ENCODE data around the gene QRICH1. TPM values are rescaled to one million over a fixed set of nuclear protein-coding genes. Genes with fewer than 3 reads are reported as not detected.

Gene QRICH1
- total RNA-seq, 2 donors from 2014 or later: 59.8 to 76.0 TPM

- TF ChIP-seq, protein P1, sequence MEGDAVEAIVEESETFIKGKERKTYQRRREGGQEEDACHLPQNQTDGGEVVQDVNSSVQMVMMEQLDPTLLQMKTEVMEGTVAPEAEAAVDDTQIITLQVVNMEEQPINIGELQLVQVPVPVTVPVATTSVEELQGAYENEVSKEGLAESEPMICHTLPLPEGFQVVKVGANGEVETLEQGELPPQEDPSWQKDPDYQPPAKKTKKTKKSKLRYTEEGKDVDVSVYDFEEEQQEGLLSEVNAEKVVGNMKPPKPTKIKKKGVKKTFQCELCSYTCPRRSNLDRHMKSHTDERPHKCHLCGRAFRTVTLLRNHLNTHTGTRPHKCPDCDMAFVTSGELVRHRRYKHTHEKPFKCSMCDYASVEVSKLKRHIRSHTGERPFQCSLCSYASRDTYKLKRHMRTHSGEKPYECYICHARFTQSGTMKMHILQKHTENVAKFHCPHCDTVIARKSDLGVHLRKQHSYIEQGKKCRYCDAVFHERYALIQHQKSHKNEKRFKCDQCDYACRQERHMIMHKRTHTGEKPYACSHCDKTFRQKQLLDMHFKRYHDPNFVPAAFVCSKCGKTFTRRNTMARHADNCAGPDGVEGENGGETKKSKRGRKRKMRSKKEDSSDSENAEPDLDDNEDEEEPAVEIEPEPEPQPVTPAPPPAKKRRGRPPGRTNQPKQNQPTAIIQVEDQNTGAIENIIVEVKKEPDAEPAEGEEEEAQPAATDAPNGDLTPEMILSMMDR (IDR thresholded peaks at IDR 0.05): no peak
- Histone ChIP-seq H3K27me3 (no peaks in the 10 kb centered on the region), H3K4me3 (no peak overlapping the region), H3K4me1 (peaks cover 12% of the 10 kb centered on the region), H3K9me3 (no peaks in the 10 kb centered on the region), H3K36me3 (peaks cover 10% of the 10 kb centered on the region), H3K9ac (ENCODE audit: low read depth in 2 of 2, low read length in 2 of 2) (no peak overlapping the region), H3K27ac (no peak overlapping the region)
- intact Hi-C loops (cut with DNase I): no loop called here
- DNase-seq: no peak
Observed at GRCh38 chr3:49016414-49017228, 77.2 kb downstream of the QRICH1 start.

DNA sequence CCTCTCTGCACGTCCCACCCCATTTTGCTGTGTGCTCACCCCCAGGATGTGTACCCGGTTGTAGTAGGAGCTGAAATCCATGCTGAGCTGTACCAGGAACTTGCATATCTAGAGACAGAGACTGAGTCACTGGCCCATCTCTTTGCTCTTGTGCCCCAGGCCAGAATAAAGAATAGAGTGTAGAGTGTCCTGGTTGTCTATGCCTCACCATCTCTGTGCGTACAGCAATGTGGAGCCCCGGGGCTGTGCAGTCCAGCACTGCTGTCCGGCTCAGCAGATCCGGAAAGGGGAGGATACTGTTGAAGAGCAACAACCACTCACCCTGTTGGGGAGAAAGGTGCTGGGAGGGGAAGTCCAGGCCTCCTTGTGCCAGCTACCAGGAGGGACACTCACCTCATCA is 78.1 kb downstream of the QRICH1 start:
- Histone ChIP-seq H3K4me1 (peaks cover 12% of the 10 kb centered on the region), H3K4me3 (no peak overlapping the region), H3K27ac (no peak overlapping the region), H3K9ac (ENCODE audit: low read depth in 2 of 2, low read length in 2 of 2) (no peak overlapping the region), H3K9me3 (no peaks in the 10 kb centered on the region), H3K36me3 (peaks cover 10% of the 10 kb centered on the region), H3K27me3 (no peaks in the 10 kb centered on the region)
- TF ChIP-seq, protein P1 (IDR thresholded peaks at IDR 0.05): no peak
- intact Hi-C loops (cut with DNase I): no loop called here
- no peak for DNase-seq

DNA sequence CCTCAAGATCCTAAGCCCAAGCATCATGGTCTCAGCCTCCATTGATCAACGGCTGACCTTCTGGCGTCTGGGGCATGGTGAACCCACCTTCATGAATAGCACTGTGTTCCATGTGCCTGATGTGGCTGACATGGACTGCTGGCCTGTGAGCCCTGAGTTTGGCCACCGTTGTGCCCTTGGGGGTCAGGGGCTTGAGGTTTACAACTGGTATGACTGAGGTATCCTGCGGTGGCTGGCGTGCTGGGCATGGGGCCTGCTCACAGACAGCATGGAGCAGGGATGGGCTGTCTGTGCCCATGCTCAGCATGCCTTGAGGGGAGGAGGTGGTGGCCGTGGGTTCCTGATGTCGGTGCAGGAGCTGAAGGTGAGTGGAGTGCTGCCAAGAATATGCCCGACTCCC is 78.8 kb downstream of the QRICH1 start:
- H3K36me3 ChIP-seq: peaks cover 10% of the 10 kb centered on the region
- no peaks in the 10 kb centered on the region for H3K27me3 ChIP-seq
- H3K9me3 ChIP-seq: no peaks in the 10 kb centered on the region
- no peak overlapping the region for H3K4me3 ChIP-seq
- peaks cover 12% of the 10 kb centered on the region for H3K4me1 ChIP-seq
- no peak overlapping the region for H3K27ac ChIP-seq
- TF ChIP-seq, protein P1 (IDR thresholded peaks at IDR 0.05): no peak
- H3K9ac ChIP-seq (ENCODE audit: low read depth in 2 of 2, low read length in 2 of 2): no peak overlapping the region
- no peak for DNase-seq
- intact Hi-C loops (cut with DNase I): no loop called here

- Histone ChIP-seq H3K36me3 (peaks cover 10% of the 10 kb centered on the region), H3K4me1 (peaks cover 10% of the 10 kb centered on the region), H3K4me3 (no peak overlapping the region), H3K27ac (no peak overlapping the region), H3K9ac (ENCODE audit: low read depth in 2 of 2, low read length in 2 of 2) (no peak overlapping the region), H3K27me3 (no peaks in the 10 kb centered on the region), H3K9me3 (no peaks in the 10 kb centered on the region)
- DNase-seq: peak; percentile 61
- intact Hi-C loops (cut with DNase I): no loop called here
- TF ChIP-seq, protein P1 (IDR thresholded peaks at IDR 0.05): peak; percentile 53
Observed at GRCh38 chr3:49013738-49014660, 79.9 kb downstream of the QRICH1 start.

DNA sequence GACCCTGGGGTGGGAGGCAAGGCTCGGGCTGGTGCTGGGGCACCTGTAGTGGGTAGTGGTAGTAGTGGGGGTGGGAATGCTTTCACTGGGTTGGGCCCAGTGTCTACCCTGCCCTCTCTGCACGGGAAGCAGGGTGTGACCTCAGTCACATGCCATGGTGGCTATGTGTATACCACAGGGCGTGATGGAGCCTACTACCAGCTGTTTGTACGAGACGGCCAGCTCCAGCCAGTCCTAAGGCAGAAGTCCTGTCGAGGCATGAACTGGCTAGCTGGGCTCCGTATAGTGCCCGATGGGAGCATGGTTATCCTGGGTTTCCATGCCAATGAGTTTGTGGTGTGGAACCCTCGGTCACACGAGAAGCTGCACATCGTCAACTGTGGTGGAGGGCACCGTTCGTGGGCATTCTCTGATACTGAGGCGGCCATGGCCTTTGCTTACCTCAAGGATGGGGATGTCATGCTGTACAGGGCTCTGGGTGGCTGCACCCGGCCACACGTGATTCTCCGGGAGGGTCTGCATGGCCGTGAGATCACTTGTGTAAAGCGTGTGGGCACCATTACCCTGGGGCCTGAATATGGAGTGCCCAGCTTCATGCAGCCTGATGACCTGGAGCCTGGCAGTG is 80.6 kb downstream of the QRICH1 start:
- no peak for DNase-seq

More for the DNA sequence above, 80.6 kb downstream of the QRICH1 start:
- TF ChIP-seq, protein P1 (IDR thresholded peaks at IDR 0.05): no peak
- Histone ChIP-seq H3K27ac (no peak overlapping the region), H3K36me3 (peaks cover 10% of the 10 kb centered on the region), H3K9me3 (no peaks in the 10 kb centered on the region), H3K9ac (ENCODE audit: low read depth in 2 of 2, low read length in 2 of 2) (no peak overlapping the region), H3K27me3 (no peaks in the 10 kb centered on the region), H3K4me1 (peaks cover 9% of the 10 kb centered on the region), H3K4me3 (no peak overlapping the region)
- intact Hi-C loops (cut with DNase I): no loop called here
